ENCODE measurements around the gene MOV10L1. TPM values are rescaled to one million over a fixed set of nuclear protein-coding genes. Genes with fewer than 3 reads are reported as not detected.

The MOV10L1 gene
- total RNA-seq, 1 experiment from 2014 or later = 0.26 TPM

DNA sequence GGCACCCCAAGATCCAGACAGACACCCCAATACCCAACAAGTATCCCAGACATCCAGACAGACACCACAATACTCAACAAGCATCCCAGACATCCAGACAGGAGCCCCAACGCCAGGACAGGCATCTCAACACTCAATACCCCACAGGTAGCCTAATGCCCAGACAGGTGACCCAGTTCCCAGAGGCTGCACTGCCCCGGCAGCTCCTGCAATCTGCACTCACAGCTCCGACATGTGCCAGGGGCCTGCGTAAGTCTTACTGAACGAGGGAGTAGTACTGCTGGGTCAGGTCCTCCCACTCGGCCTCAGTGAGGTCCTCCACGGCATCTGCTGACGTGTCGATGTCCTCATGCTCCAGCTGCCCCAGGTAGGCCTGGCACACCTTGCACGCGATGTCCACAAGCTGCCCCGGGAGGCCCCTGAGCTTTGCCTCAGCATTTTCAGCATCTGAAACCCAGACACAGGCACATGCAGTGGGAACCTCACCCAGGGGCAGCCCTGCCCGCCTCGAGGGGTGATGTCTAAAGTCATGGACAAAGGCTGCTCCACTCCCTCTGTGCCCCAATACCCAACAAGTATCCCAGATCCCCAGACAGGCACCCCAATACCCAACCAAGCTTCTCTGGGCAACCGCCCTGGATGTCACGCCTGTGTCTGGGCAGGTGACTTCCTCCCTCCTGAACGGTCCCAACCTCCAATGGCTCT, 48.3 kb upstream of the MOV10L1 start:
- intact Hi-C loops (cut with micrococcal nuclease) = no loop called here
- TF ChIP-seq, protein P1, sequence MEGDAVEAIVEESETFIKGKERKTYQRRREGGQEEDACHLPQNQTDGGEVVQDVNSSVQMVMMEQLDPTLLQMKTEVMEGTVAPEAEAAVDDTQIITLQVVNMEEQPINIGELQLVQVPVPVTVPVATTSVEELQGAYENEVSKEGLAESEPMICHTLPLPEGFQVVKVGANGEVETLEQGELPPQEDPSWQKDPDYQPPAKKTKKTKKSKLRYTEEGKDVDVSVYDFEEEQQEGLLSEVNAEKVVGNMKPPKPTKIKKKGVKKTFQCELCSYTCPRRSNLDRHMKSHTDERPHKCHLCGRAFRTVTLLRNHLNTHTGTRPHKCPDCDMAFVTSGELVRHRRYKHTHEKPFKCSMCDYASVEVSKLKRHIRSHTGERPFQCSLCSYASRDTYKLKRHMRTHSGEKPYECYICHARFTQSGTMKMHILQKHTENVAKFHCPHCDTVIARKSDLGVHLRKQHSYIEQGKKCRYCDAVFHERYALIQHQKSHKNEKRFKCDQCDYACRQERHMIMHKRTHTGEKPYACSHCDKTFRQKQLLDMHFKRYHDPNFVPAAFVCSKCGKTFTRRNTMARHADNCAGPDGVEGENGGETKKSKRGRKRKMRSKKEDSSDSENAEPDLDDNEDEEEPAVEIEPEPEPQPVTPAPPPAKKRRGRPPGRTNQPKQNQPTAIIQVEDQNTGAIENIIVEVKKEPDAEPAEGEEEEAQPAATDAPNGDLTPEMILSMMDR (conservative IDR thresholded peaks at IDR 0.05; ENCODE audit: low read depth, low read length) = no peak
- TF ChIP-seq EZH2 (IDR thresholded peaks at IDR 0.05; ENCODE audit: low read length, unreplicated experiment) (no peak), EZH2phosphoT487 (IDR thresholded peaks at IDR 0.05; ENCODE audit: borderline replicate concordance, low read length) (no peak)
- ChIA-PET CTCF (no interaction called here), POLR2A (ENCODE audit: unreplicated experiment) (no interaction called here)
- Histone ChIP-seq H3K4me3 (ENCODE audit: low read length) (no peak overlapping the region), H3K27me3 (ENCODE audit: low read length) (no peaks in the 10 kb centered on the region), H3K9me2 (replicated peaks; ENCODE audit: low read length) (no peaks in the 10 kb centered on the region), H2AFZ (ENCODE audit: low read length) (no peak overlapping the region), H3K4me2 (ENCODE audit: low read length) (no peak overlapping the region), H3K4me1 (ENCODE audit: insufficient read depth, low read length) (no peaks in the 10 kb centered on the region), H3K9ac (ENCODE audit: low read length) (no peak overlapping the region), H3K9me3 (ENCODE audit: low read length) (no peaks in the 10 kb centered on the region), H3K36me3 (ENCODE audit: low read depth, low read length) (no peaks in the 10 kb centered on the region), H3K79me2 (ENCODE audit: low read length) (no peaks in the 10 kb centered on the region), H3K27ac (ENCODE audit: low read length) (no peak overlapping the region), H4K20me1 (ENCODE audit: low read length) (no peaks in the 10 kb centered on the region), H3F3A (ENCODE audit: low read length, unreplicated experiment) (no peaks in the 10 kb centered on the region)
- DNase-seq = no peak
- no TSS peak for BruUV-seq (replicated peaks)
- no peak for ATAC-seq

DNA sequence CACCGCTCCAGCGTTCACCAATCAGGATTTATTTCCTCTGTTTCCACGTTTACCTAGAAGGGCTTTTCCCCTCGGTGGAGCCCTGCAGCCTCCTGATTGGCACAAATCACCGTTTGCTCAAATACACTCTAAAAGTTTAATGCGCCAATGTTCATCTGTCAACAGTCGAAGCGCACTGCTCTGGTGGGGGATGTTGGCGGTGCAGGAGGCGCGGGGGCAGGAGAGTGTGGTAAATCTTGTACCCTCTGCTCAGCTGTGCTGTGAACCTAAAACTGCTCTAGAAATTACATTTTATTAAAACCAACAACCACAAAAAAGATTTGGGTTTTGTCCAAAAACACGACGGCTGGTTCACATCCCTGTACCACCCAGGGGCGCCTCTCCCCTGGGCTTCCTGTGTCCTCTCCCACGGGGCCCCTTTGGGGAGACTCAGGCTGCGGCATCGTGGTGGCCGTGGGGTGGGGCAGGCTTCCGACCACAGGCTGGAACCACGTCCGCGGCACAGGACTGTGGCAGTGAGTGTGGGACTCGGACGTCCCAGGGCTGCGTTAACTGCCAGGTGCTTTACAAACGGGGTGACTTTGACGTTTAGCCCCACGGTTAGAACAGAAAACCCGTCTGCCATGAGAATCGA, 45.2 kb upstream of the MOV10L1 start:
- ATAC-seq (no peak), DNase-seq (no peak)
- Histone ChIP-seq H3K9me2 (replicated peaks; ENCODE audit: low read length) (no peaks in the 10 kb centered on the region), H3K79me2 (ENCODE audit: low read length) (no peaks in the 10 kb centered on the region), H3K4me2 (ENCODE audit: low read length) (no peak overlapping the region), H3K27ac (ENCODE audit: low read length) (no peak overlapping the region), H3K4me3 (ENCODE audit: low read length) (no peak overlapping the region), H4K20me1 (ENCODE audit: low read length) (no peaks in the 10 kb centered on the region), H3K4me1 (ENCODE audit: insufficient read depth, low read length) (no peaks in the 10 kb centered on the region), H3K27me3 (ENCODE audit: low read length) (no peaks in the 10 kb centered on the region), H3K9me3 (ENCODE audit: low read length) (no peaks in the 10 kb centered on the region), H3F3A (ENCODE audit: low read length, unreplicated experiment) (no peaks in the 10 kb centered on the region), H2AFZ (ENCODE audit: low read length) (no peak overlapping the region), H3K9ac (ENCODE audit: low read length) (no peak overlapping the region), H3K36me3 (ENCODE audit: low read depth, low read length) (no peaks in the 10 kb centered on the region)
- POLR2A ChIA-PET (ENCODE audit: unreplicated experiment) = no interaction called here
- CTCF ChIA-PET = no interaction called here
- TF ChIP-seq EZH2phosphoT487 (IDR thresholded peaks at IDR 0.05; ENCODE audit: borderline replicate concordance, low read length) (no peak), EZH2 (IDR thresholded peaks at IDR 0.05; ENCODE audit: low read length, unreplicated experiment) (no peak)
- TF ChIP-seq, protein P1 (conservative IDR thresholded peaks at IDR 0.05; ENCODE audit: low read depth, low read length) = no peak
- intact Hi-C loops (cut with micrococcal nuclease) = no loop called here
- BruUV-seq (replicated peaks) = no TSS peak
